Heart right ventricle (tissue), 16 donors: Measurements from ENCODE around the gene PRDX1. TPM values are rescaled to one million over a fixed set of nuclear protein-coding genes. Genes with fewer than 3 reads are reported as not detected.

Experiments used
- ATAC-seq, 8 donors: fragments of 200-7000 bp; cut with Tn5 transposase; one replicate each; pipeline ENCODE4 v1.9.1; 2020; ENCODE audit warnings: mild to moderate bottlenecking in 8 of 8, moderate library complexity in 8 of 8, moderate number of reproducible peaks in 1 of 8
- DNase-seq, 2 donors: peaks; one replicate each; pipeline ENCODE4 v3.0.0-alpha.2; 2020
- H3K27ac ChIP-seq, 10 donors: fragments of 200-600 bp; sonication (generic) in 2 of 10; one replicate each; pipeline versions ENCODE4 v1.5.0 to v1.8.0; 2020 to 2022; ENCODE audit warnings: mild to moderate bottlenecking in 3 of 10
- H3K27me3 ChIP-seq, 7 donors: fragments of 200-600 bp; one replicate each; pipeline ENCODE4 v1.8.0; 2021 to 2022; ENCODE audit warnings: mild to moderate bottlenecking in 2 of 7
- H3K36me3 ChIP-seq, 9 donors: fragments of 200-600 bp; sonication (generic) in 1 of 9; one replicate each; pipeline versions ENCODE4 v1.5.0 to v1.8.0; 2020 to 2022; ENCODE audit warnings: mild to moderate bottlenecking in 2 of 9
- H3K4me1 ChIP-seq, 9 donors: fragments of 200-600 bp; sonication (generic) in 1 of 9; one replicate each; pipeline versions ENCODE4 v1.5.0 to v1.8.0; 2020 to 2022; ENCODE audit warnings: mild to moderate bottlenecking in 4 of 9
- H3K4me3 ChIP-seq, 10 donors: fragments of 200-600 bp; sonication (generic) in 2 of 10; one replicate each; pipeline versions ENCODE4 v1.5.0 to v1.8.0; 2020 to 2022; ENCODE audit warnings: mild to moderate bottlenecking in 7 of 10, moderate library complexity in 2 of 10
- H3K9me3 ChIP-seq, 11 donors: fragments of 200-600 bp in 10 of 11; sonication (generic) in 2 of 11; one replicate each; pipeline versions ENCODE4 v1.5.0 to v1.8.0; 2013 to 2022; ENCODE audit warnings: mild to moderate bottlenecking in 2 of 11, control low read depth in 1 of 11, moderate library complexity in 1 of 11
- WGBS, 2 donors: extraction: QIAGEN DNeasy Blood & Tissue Kit; methylation state at CpG; one replicate each; pipeline ENCODE4 v1.1.7; 2013; ENCODE audit warnings: inconsistent platforms in 1 of 2; 5-methylcytosine and 5-hydroxymethylcytosine counted together
- intact Hi-C, 10 donors: fragments of 100-400 bp; cut with DNase I; formaldehyde crosslinking; loops; one replicate each; pipeline versions ENCODE4 v1.11.1 to v1.14.2; 2022
- polyA plus RNA-seq, 2 donors: library from polyadenylated mRNA; stranded (reverse); fragments of 200-250 nt; gene quantifications; one replicate each; pipeline ENCODE4 v1.2.3, GENCODE V29; 2013
- total RNA-seq, 10 donors: library from RNA; stranded (reverse); fragmentation: NEBNext Ultra II Directional in 3 of 10; extraction: Animal tissue kit (Norgen Biotek cat#: 25700) in 3 of 10; gene quantifications; one replicate each; pipeline versions ENCODE4 v1.2.1 to v1.2.4, GENCODE V29; 2021 to 2023
- TF ChIP-seq, protein P1 (sequence below), 9 donors: fragments of 200-600 bp; sonication (generic) in 2 of 9; IDR thresholded peaks; one replicate each; pipeline versions ENCODE4 v1.5.0 to v1.8.0; 2021 to 2022; ENCODE audit warnings: antibody characterized with exemption in 9 of 9, mild to moderate bottlenecking in 5 of 9, moderate library complexity in 1 of 9
- donor health status: Arrhythmogenic right ventricular cardiomyopathy.
- donor health status: ischemic (EF 13 %, LVEDD 7.1; RV severe dilation, severe dysfunction).
- donor health status: healthy with polysubstance abuse.
- donor health status: DM: no; HTN: yes; CAD: no.
- donor health status: DM: no; HTN: no; CAD: no.
- donor health status: ischemic (EF 25% LVEDD 6.9; RV normal size, moderate dysfunction).
- donor health status: ischemic (EF 25% LVEDD 5.7; RV mildly dilated, moderate dysfunction).
- donor health status: healthy.
- donor health status: DM: yes; HTN: yes; CAD: no.
- donor health status: Ischemic cardiomyopathy.
- donor health status: ischemic (EF 35%, LVEDD 5.7; RV mildly dilated, moderate dysfunction).
- donor health status: nonischemic (EF 11% LVEDD 7.7; RV severe dilation, severe dysfunction).
- donor health status: DM: yes; HTN: yes; CAD: no.
- donor health status: PGD.
- donor health status: ischemic (EF 29% LVEDD 5.4; RV normal size, mild dysfunction).
- donor health status: nonischemic (EF 23%, LVEDD 6.1; RV moderate dilation, normal function).

The PRDX1 gene
- total and polyA plus RNA-seq, 12 donors, result 212 to 610 (median 321) TPM

DNA sequence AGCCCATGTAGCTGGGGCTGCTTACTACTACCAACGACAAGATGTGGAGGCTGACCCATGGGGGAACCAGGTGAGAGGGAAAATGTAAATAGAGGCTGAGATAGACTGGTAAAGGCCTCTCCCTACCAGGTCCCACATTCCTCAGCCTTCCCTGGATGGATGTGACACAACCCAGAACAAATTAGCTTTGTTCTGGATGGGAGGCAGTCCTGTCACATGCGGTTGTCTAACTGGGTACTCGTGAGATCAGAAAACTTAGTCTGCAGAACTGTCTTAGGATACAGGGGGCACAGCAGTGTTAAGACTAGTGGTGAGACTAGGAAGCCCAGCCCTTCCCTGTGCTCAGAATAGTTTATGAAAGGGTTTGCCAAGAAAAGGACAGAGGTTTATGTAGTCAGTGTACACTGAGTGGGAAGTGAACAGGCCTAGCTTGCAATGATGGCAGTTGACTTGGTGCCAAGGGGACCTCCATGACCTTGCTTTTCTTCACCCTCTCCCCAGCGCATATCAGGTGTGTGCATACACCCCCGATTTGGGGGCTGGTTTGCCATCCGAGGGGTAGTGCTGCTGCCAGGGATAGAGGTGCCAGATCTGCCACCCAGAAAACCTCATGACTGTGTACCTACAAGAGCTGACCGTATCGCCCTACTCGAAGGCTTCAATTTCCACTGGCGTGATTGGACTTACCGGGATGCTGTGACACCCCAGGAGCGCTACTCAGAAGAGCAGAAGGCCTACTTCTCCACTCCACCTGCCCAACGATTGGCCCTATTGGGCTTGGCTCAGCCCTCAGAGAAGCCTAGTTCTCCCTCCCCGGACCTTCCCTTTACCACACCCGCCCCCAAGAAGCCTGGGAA lies 13.2 kb downstream of the PRDX1 start:
- WGBS, 2 donors, result 57 to 61% methylated on average over 15 of the region's 15 CpGs
- H3K4me1 ChIP-seq, result peaks cover 0 to 29% (median 16%) of the 10 kb centered on the region in 9 donors
- peak overlapping the region in 7 of 10 donors; percentile 2 to 59 (median 28) for H3K27ac ChIP-seq
- TF ChIP-seq, protein P1, sequence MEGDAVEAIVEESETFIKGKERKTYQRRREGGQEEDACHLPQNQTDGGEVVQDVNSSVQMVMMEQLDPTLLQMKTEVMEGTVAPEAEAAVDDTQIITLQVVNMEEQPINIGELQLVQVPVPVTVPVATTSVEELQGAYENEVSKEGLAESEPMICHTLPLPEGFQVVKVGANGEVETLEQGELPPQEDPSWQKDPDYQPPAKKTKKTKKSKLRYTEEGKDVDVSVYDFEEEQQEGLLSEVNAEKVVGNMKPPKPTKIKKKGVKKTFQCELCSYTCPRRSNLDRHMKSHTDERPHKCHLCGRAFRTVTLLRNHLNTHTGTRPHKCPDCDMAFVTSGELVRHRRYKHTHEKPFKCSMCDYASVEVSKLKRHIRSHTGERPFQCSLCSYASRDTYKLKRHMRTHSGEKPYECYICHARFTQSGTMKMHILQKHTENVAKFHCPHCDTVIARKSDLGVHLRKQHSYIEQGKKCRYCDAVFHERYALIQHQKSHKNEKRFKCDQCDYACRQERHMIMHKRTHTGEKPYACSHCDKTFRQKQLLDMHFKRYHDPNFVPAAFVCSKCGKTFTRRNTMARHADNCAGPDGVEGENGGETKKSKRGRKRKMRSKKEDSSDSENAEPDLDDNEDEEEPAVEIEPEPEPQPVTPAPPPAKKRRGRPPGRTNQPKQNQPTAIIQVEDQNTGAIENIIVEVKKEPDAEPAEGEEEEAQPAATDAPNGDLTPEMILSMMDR (IDR thresholded peaks at IDR 0.05), result peak in 4 of 9 donors; percentile 14 to 25 (median 22)
- DNase-seq (no peak), ATAC-seq (peak; percentile 43 to 71 (median 66))
- H3K27me3 ChIP-seq, result no peaks in the 10 kb centered on the region
- peaks cover 0 to 64% (median 36%) of the 10 kb centered on the region in 9 donors for H3K36me3 ChIP-seq
- intact Hi-C loops, result no loop called here
- no peak overlapping the region for H3K4me3 ChIP-seq
- no peaks in the 10 kb centered on the region for H3K9me3 ChIP-seq

DNA sequence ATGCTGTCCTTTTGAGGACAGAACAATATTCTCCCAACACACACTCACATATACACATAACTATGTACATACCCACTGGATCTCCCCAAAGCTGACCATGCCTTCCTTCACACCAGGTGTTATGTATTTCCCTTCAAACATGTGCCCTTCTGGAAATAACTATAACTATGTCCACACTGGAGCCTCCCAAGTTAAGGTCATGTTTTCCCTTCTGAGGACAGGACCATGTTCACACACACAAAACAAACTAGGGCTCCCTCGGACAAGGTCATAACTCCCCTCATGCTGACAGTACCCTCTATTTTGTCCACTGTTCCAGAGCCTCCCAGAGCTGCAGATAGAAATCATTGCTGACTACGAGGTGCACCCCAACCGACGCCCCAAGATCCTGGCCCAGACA lies 13.8 kb downstream of the PRDX1 start:
- no peak for ATAC-seq
- Histone ChIP-seq H3K9me3 (no peaks in the 10 kb centered on the region), H3K4me1 (peaks cover 0 to 23% (median 16%) of the 10 kb centered on the region in 9 donors), H3K27ac (peak overlapping the region in 3 of 10 donors; percentile 26 to 56 (median 28)), H3K4me3 (no peak overlapping the region), H3K36me3 (peaks cover 0 to 61% (median 30%) of the 10 kb centered on the region in 9 donors), H3K27me3 (no peaks in the 10 kb centered on the region)
- TF ChIP-seq, protein P1 (IDR thresholded peaks at IDR 0.05), result no peak
- 89 to 91% methylated on average over 4 of the region's 4 CpGs for WGBS, 2 donors
- no peak for DNase-seq
- intact Hi-C loops, result no loop called here

DNA sequence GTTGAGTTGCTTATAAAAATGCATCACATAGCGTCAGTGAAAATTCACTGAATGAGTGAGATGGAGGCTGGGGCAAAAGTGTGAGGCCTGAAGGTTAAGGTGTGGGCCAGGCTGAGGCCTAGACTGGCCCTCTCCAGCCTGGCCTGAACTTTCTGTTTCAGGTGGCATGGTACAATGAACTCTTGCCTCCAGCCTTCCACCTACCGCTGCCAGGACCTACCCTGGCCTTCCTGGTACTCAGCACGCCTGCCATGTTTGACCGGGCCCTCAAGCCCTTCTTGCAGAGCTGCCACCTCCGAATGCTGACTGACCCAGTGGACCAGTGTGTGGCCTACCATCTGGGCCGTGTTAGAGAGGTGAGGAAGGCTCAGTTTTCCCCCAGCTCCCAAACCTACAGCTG lies 14.5 kb downstream of the PRDX1 start:
- 94 to 96% methylated on average over 6 of the region's 6 CpGs for WGBS, 2 donors
- intact Hi-C loops, result no loop called here

More for the DNA sequence above, 14.5 kb downstream of the PRDX1 start:
- TF ChIP-seq, protein P1 (IDR thresholded peaks at IDR 0.05), result no peak
- ATAC-seq (no peak), DNase-seq (no peak)
- no peaks in the 10 kb centered on the region for H3K9me3 ChIP-seq
- no peaks in the 10 kb centered on the region for H3K27me3 ChIP-seq
- H3K4me3 ChIP-seq, result no peak overlapping the region
- peaks cover 0 to 20% (median 15%) of the 10 kb centered on the region in 9 donors for H3K4me1 ChIP-seq
- peaks cover 0 to 54% (median 26%) of the 10 kb centered on the region in 9 donors for H3K36me3 ChIP-seq
- peak overlapping the region in 1 of 10 donors; percentile 26 for H3K27ac ChIP-seq
